ENCODE results near the gene APRT. TPM values are rescaled to one million over a fixed set of nuclear protein-coding genes. Genes with fewer than 3 reads are reported as not detected.
A peak's percentile ranks its signal among the peaks of the same experiment; 100 is the strongest.

Gene APRT
- total and polyA plus RNA-seq, 10 of the 15 experiments (the other 5 are each of a cell fraction or from before 2014, with no cell fraction given): 30.6 to 495 (median 166) TPM

DNA sequence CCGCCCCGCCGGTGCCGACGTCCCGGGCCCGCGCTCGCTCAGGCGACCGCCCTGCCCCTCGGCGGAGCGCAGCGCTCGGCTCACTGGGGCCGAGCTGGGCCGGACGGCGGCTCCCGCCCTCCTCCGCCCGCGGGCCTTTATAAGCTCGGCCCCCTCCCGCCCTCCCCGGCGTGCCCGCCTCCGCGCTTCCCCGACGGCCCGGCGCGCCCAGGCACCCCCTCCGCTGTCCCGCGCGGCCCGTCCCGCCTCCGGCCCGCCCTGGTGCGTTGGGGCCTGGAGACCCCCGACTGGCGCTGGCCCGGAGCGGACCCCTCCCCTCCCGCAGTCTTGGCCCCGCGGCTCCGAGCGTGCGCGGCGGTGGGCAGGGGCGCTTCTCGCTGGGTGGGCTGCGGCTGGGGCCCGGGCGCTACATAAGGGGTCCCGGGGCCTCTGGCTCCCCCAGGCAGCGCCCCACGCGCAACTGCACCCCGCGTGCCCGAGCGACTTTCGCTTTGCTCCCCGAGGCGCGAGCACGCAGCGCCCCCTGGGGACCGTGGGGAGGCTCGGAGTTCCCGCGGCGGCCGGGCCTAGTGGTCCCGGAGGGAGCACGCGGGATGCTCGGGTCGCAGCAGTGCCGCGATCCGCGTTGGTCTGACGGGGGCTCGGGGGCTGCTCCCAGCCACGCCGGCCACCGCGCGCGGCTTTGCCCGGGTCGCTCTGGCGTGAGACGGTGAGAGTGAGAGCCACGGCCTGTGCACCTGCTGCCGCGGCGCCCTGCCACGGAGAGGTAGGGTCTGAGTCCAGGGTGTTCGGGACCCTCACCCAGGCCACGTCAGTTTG is 26.4 kb downstream of the APRT start, which contains the start of gene PIEZO1:
Gene PIEZO1, minus strand, starts transcription at position 115 of the 819 bp plus-strand sequence. CDS start 256 bp downstream, outside the sequence.
- FAIRE-seq: no peak
- POLR2A ChIA-PET: interaction anchor here (0.5 to 1.5 kb wide), 5 partner anchors 9 to 279 kb away, joined by 3 to 4 read pairs (median 3); no protein-coding TSS in a partner anchor
- TF ChIP-seq KAT2A (conservative IDR thresholded peaks at IDR 0.05; ENCODE audit: control insufficient read depth, low read depth, low read length) (no peak), GABPA (IDR thresholded peaks at IDR 0.05; ENCODE audit: low read depth) (no peak), DPF2 (IDR thresholded peaks at IDR 0.05) (peak; percentile 92), EGR1 (IDR thresholded peaks at IDR 0.05; ENCODE audit: borderline replicate concordance in 1 of 2, low read depth in 2 of 2, low read length in 2 of 2) (peak in 1 of 2 experiments; percentile 75; a peak in 2 of 3 replicates), ZNF217 (IDR thresholded peaks at IDR 0.05) (peak; percentile 84), POLR2AphosphoS2 (IDR thresholded peaks at IDR 0.05; ENCODE audit: low read depth, low read length) (no peak), NFXL1 (IDR thresholded peaks at IDR 0.05; ENCODE audit: borderline replicate concordance) (peak; percentile 40; the same call in 1 of the 2 replicates), STAT3 (IDR thresholded peaks at IDR 0.05; ENCODE audit: low read depth, low read length) (no peak), SRF (IDR thresholded peaks at IDR 0.05; ENCODE audit: low read depth in 2 of 2, low read length in 2 of 2) (no peak), CHD2 (IDR thresholded peaks at IDR 0.05; ENCODE audit: borderline replicate concordance, low read depth, low read length) (no peak), LARP7 (IDR thresholded peaks at IDR 0.05) (peak; percentile 97), FOXK2 (IDR thresholded peaks at IDR 0.05) (no peak), RELA (IDR thresholded peaks at IDR 0.05; ENCODE audit: borderline replicate concordance, partially characterized antibody) (no peak), ESRRA (IDR thresholded peaks at IDR 0.05; ENCODE audit: low read length) (no peak), BMI1 (IDR thresholded peaks at IDR 0.05; ENCODE audit: borderline replicate concordance) (no peak)
- TF ChIP-seq, protein P1, sequence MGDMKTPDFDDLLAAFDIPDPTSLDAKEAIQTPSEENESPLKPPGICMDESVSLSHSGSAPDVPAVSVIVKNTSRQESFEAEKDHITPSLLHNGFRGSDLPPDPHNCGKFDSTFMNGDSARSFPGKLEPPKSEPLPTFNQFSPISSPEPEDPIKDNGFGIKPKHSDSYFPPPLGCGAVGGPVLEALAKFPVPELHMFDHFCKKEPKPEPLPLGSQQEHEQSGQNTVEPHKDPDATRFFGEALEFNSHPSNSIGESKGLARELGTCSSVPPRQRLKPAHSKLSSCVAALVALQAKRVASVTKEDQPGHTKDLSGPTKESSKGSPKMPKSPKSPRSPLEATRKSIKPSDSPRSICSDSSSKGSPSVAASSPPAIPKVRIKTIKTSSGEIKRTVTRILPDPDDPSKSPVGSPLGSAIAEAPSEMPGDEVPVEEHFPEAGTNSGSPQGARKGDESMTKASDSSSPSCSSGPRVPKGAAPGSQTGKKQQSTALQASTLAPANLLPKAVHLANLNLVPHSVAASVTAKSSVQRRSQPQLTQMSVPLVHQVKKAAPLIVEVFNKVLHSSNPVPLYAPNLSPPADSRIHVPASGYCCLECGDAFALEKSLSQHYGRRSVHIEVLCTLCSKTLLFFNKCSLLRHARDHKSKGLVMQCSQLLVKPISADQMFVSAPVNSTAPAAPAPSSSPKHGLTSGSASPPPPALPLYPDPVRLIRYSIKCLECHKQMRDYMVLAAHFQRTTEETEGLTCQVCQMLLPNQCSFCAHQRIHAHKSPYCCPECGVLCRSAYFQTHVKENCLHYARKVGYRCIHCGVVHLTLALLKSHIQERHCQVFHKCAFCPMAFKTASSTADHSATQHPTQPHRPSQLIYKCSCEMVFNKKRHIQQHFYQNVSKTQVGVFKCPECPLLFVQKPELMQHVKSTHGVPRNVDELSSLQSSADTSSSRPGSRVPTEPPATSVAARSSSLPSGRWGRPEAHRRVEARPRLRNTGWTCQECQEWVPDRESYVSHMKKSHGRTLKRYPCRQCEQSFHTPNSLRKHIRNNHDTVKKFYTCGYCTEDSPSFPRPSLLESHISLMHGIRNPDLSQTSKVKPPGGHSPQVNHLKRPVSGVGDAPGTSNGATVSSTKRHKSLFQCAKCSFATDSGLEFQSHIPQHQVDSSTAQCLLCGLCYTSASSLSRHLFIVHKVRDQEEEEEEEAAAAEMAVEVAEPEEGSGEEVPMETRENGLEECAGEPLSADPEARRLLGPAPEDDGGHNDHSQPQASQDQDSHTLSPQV (IDR thresholded peaks at IDR 0.05): peak; percentile 86; the same call in 1 of the 2 replicates
- TF ChIP-seq, protein P2, sequence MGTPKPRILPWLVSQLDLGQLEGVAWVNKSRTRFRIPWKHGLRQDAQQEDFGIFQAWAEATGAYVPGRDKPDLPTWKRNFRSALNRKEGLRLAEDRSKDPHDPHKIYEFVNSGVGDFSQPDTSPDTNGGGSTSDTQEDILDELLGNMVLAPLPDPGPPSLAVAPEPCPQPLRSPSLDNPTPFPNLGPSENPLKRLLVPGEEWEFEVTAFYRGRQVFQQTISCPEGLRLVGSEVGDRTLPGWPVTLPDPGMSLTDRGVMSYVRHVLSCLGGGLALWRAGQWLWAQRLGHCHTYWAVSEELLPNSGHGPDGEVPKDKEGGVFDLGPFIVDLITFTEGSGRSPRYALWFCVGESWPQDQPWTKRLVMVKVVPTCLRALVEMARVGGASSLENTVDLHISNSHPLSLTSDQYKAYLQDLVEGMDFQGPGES (IDR thresholded peaks at IDR 0.05): no peak

More for the DNA sequence above, 26.4 kb downstream of the APRT start, which contains the start of gene PIEZO1:
- WGBS (ENCODE audit: insufficient coverage, insufficient replicate concordance, low lambda C conversion rate, missing lambda C conversion rate): under 1% methylated on average over 45 of the region's 110 CpGs
- ChIA-PET RAD21 (ENCODE audit: unreplicated experiment) (interaction anchor here (0.5 to 6.7 kb wide), 9 partner anchors 12 to 432 kb away, joined by 3 to 50 read pairs (median 4); partner anchors contain the start of gene ZNF778), SMC1A (ENCODE audit: uncharacterized antibody, unreplicated experiment) (interaction anchor here (0.9 to 1.8 kb wide), 3 partner anchors 48 to 382 kb away, joined by 3 to 6 read pairs (median 4); no protein-coding TSS in a partner anchor), CTCF (interaction anchor here (0.7 to 2.5 kb wide), 4 partner anchors 19 to 48 kb away, joined by 3 to 24 read pairs (median 4); no protein-coding TSS in a partner anchor)
- DNase-seq (ENCODE audit: low read depth, low spot score) (no peak), ATAC-seq (peak; percentile 40)
- peak within 1 kb of the TSS; percentile 99 for H3K4me2 ChIP-seq (ENCODE audit: control insufficient read depth, insufficient read depth)
- peak within 1 kb of the TSS; percentile 90 for H3K9ac ChIP-seq (ENCODE audit: control insufficient read depth, insufficient read depth, low read length)
- in situ Hi-C loops (cut with MboI) (loop anchor here (10.0 kb wide), 1 partner anchor 331 kb away; the partner anchor contains the start of gene ZFPM1), intact Hi-C loops (cut with micrococcal nuclease; ENCODE audit: unreplicated experiment) (loop anchor here (2.0 kb wide), 2 partner anchors 41 to 49 kb away; no protein-coding TSS in a partner anchor)
- H2AFZ ChIP-seq (ENCODE audit: control insufficient read depth, low read depth, low read length): peak within 1 kb of the TSS; percentile 83
- peaks cover 51% of the 10 kb centered on the region for H3K79me2 ChIP-seq (ENCODE audit: control insufficient read depth, insufficient read depth, low read length)
- H3K27ac ChIP-seq (ENCODE audit: control insufficient read depth, insufficient read depth): peak within 1 kb of the TSS; percentile 75
- peak within 1 kb of the TSS; percentile 80 for H3K4me3 ChIP-seq
- H3K4me1 ChIP-seq (ENCODE audit: control insufficient read depth, insufficient read depth, low read length): peaks cover 31% of the 10 kb centered on the region
- no peaks in the 10 kb centered on the region for H3K27me3 ChIP-seq (replicated peaks in 1 of 2; ENCODE audit: control insufficient read depth in 2 of 2, insufficient read depth in 2 of 2, low read length in 1 of 2)
- no TSS peak for BruUV-seq (replicated peaks)
- H3K9me3 ChIP-seq (replicated peaks; ENCODE audit: control insufficient read depth, insufficient read depth, low read length): no peaks in the 10 kb centered on the region
- H4K20me1 ChIP-seq (ENCODE audit: control insufficient read depth, insufficient read depth): no peaks in the 10 kb centered on the region; the same call in 1 of the 2 replicates
- no peaks in the 10 kb centered on the region for H3K36me3 ChIP-seq (ENCODE audit: control insufficient read depth in 2 of 2, insufficient read depth in 2 of 2, low read length in 1 of 2)

Measured in GM12878 (cell line).